ENCODE results near the gene PHRF1. TPM values are rescaled to one million over a fixed set of nuclear protein-coding genes. Genes with fewer than 3 reads are reported as not detected.

The PHRF1 gene
- total RNA-seq, 1 donor from 2014 or later, result 27.3 TPM

DNA sequence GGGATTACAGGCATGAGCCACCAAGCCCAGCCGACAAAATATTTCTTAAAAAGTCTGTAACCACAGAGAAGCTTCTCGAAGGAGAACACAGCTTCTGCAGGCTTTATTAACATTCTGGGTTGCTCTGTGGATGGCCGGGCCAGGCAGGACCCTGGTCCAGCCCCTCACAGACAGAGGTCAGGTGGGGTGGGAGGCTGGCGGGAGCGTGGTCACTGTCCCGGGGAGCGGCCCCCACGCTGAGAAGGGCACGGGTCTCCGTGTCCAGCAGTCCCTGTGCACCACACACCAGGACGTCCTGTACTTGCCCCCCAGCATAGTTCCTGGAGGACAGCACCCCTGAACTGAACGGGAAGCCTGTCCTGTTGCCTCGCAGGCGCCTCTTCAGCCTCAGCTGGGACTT lies 80.2 kb downstream of the PHRF1 start:
- DNase-seq, result no peak

DNA sequence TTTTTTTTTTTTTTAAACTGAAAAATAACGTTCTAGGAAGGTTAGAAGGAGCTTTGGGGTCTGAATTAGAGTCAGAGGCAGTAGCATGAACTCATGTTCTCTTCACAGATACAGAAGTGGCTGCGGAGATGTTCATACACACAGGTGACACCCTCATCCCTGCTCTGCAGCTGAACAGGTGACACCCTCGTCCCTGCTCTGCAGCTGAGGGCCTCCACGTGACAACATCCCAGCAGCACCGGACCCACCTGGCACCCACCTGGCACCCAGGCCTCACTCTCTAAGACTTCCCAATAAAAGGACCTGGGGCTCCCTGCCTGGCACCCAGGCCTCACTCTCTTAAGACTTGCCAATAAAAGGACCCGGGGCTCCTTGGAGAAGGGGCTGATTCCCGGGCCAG lies 80.6 kb downstream of the PHRF1 start:
- no peak for DNase-seq

- no peak for DNase-seq
Measured at GRCh38 chr11:657691-658126, 81.4 kb downstream of the PHRF1 start.

DNA sequence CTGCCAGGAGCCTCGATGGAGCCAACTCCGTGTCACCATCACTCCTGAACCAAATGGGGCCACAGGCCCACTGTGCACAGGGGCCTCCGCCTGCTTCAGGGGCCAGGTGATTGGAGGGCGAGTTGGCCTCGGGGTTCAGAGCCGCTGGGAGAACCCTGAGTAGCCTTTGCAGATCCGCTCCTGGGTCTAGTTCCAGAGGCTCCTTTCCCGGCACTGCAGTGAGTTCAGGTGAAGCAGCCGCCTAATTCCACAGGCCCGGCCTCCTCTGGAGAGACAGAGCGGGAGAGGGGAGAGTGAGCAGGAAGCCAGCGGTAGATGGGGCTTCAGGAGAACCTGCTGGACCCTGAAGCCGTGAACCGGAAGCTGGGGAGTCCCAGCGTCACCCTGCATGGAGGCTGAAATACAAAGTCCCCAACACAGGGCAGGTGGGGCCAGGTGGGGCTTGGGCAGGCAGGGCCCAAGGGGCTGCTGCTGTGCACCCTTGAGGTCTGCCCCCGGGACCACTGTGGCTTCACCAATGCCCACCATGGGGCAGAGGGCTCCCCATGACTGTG lies 83.3 kb downstream of the PHRF1 start:
- DNase-seq, result no peak

DNA sequence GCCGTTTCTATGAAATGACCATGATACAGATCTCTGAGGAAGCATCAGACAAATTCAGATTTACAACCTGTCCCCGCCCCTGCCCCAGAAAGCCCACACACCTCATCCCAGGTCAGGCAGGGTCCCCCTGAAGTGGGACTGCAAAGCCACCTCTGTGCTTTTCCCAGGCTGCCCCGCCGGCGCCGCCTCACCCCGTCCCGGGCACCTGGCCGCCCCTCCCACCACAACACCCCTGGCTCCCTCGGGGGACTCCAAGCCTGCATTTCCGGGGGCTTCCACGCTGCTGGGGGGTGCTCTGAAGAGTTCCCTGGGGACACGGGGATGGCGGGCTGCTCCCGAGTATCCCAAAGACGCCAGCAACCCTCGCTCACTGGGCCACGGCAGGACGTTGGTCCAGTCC lies 84.0 kb downstream of the PHRF1 start:
- DNase-seq, result no peak

GRCh38 chr11:660681-661444 lies 84.6 kb downstream of the PHRF1 start:
- no peak for DNase-seq

Small RNA genes within 50 kb of the gene (small RNA-seq; reads per million reads assigned to genes)
- gene MIR210, result 2.6 reads per million, percentile 86 among the genes with 10 or more reads in this experiment

Other genes starting within 250 kb of the PHRF1 start
- gene B4GALNT4, start 207.0 kb upstream of the PHRF1 start, total RNA-seq, result 99.5 TPM
- gene PKP3, start 182.3 kb upstream of the PHRF1 start, total RNA-seq, result under 0.01 TPM
- 14.8 TPM for gene SIGIRR, start 161.5 kb upstream of the PHRF1 start, total RNA-seq
- not detected for gene ANO9, start 134.5 kb upstream of the PHRF1 start, total RNA-seq
- 21.8 TPM for gene PTDSS2, start 126.2 kb upstream of the PHRF1 start, total RNA-seq
- gene RNH1, start 69.2 kb upstream of the PHRF1 start, total RNA-seq, result 42.1 TPM
- gene HRAS, start 40.9 kb upstream of the PHRF1 start, total RNA-seq, result 27.0 TPM
- 1.1 TPM for gene LRRC56, start 38.9 kb upstream of the PHRF1 start, total RNA-seq
- gene LMNTD2, start 15.7 kb upstream of the PHRF1 start, total RNA-seq, result 0.16 TPM
- gene RASSF7, start 15.5 kb upstream of the PHRF1 start, total RNA-seq, result 2.5 TPM
- 7.6 TPM for gene IRF7, start 39.5 kb downstream of the PHRF1 start, total RNA-seq
- not detected for gene CDHR5, start 48.5 kb downstream of the PHRF1 start, total RNA-seq
- not detected for gene SCT, start 50.7 kb downstream of the PHRF1 start, total RNA-seq
- 0.16 TPM for gene DRD4, start 60.8 kb downstream of the PHRF1 start, total RNA-seq
- 50.7 TPM for gene DEAF1, start 118.8 kb downstream of the PHRF1 start, total RNA-seq
- gene TMEM80, start 119.3 kb downstream of the PHRF1 start, total RNA-seq, result 11.7 TPM
- 1.4 TPM for gene EPS8L2, start 129.8 kb downstream of the PHRF1 start, total RNA-seq
- 61.0 TPM for gene TALDO1, start 171.0 kb downstream of the PHRF1 start, total RNA-seq
- gene GATD1, start 201.0 kb downstream of the PHRF1 start, total RNA-seq, result 22.3 TPM
- gene CEND1, start 213.6 kb downstream of the PHRF1 start, total RNA-seq, result 5.9 TPM
- 15.0 TPM for gene SLC25A22, start 221.8 kb downstream of the PHRF1 start, total RNA-seq
- gene PIDD1, start 228.8 kb downstream of the PHRF1 start, total RNA-seq, result 5.1 TPM
- 227 TPM for gene RPLP2, start 233.5 kb downstream of the PHRF1 start, total RNA-seq
- 5.3 TPM for gene PNPLA2, start 242.4 kb downstream of the PHRF1 start, total RNA-seq

Measured in occipital lobe (tissue), 3 donors.